SU-DHL-6 (cell line): ENCODE measurements around the gene KCNJ9.

ENCODE experiments used
- CTCF ChIP-seq: fragments of 200-600 bp; sonication (generic); IDR thresholded peaks from one replicate; pipeline ENCODE4 v1.5.1; 2017; ENCODE audit warnings: antibody characterized with exemption, mild to moderate bottlenecking, low read length, moderate library complexity; ENCODE audit not compliant: insufficient read depth, poor library complexity, severe bottlenecking
- EZH2phosphoT487 ChIP-seq: fragments of 200-600 bp; sonication (generic), shearing (Covaris generic); conservative IDR thresholded peaks from 2 replicates; pipeline ENCODE4 v1.6.1; 2018; ENCODE audit warnings: mild to moderate bottlenecking, antibody characterized with exemption, low read length, moderate library complexity, mixed read lengths

GRCh38 chr1:160046494-160047110 is 34.7 kb upstream of the KCNJ9 start:
- peak; percentile 70 for TF ChIP-seq CTCF
- no peak for TF ChIP-seq EZH2phosphoT487
